Measurements from ENCODE around the gene TM9SF3. TPM values are rescaled to one million over a fixed set of nuclear protein-coding genes. Genes with fewer than 3 reads are reported as not detected.

Gene TM9SF3
- total RNA-seq, 1 experiment from 2014 or later, result 125 TPM

GRCh38 chr10:96608805-96609204 is 22.0 kb upstream of the TM9SF3 start:
- H3K27me3 ChIP-seq (replicated peaks; ENCODE audit: insufficient read depth, low read depth, low read length, poor library complexity), result no peaks in the 10 kb centered on the region
- POLR2A ChIA-PET (ENCODE audit: low non-redundant PET), result no interaction called here
- no peaks in the 10 kb centered on the region for H3K4me1 ChIP-seq (ENCODE audit: insufficient read depth, low read length, poor library complexity, severe bottlenecking)
- intact Hi-C loops (cut with micrococcal nuclease; ENCODE audit: unreplicated experiment), result no loop called here
- no TSS peak for BruUV-seq (replicated peaks)
- no peak for DNase-seq (ENCODE audit: low spot score)
- H3K36me3 ChIP-seq (ENCODE audit: insufficient read depth, low read length, poor library complexity, severe bottlenecking), result no peaks in the 10 kb centered on the region
- no peak overlapping the region for H3K27ac ChIP-seq (ENCODE audit: low read depth, low read length, poor library complexity, severe bottlenecking)
- H3K4me3 ChIP-seq (ENCODE audit: low read depth, low read length, poor library complexity, severe bottlenecking), result no peak overlapping the region
- CTCF ChIA-PET, result no interaction called here
- TF ChIP-seq CTCF (conservative IDR thresholded peaks at IDR 0.05; ENCODE audit: low read depth, low read length) (no peak), EZH2 (IDR thresholded peaks at IDR 0.05; ENCODE audit: borderline replicate concordance, low read depth, low read length, poor library complexity, severe bottlenecking) (no peak)
- no peaks in the 10 kb centered on the region for H3K9me3 ChIP-seq (ENCODE audit: low read depth, low read length, poor library complexity, severe bottlenecking)

- Histone ChIP-seq H3K27me3 (replicated peaks; ENCODE audit: insufficient read depth, low read depth, low read length, poor library complexity) (no peaks in the 10 kb centered on the region), H3K36me3 (ENCODE audit: insufficient read depth, low read length, poor library complexity, severe bottlenecking) (no peaks in the 10 kb centered on the region), H3K4me1 (ENCODE audit: insufficient read depth, low read length, poor library complexity, severe bottlenecking) (no peaks in the 10 kb centered on the region), H3K9me3 (ENCODE audit: low read depth, low read length, poor library complexity, severe bottlenecking) (no peaks in the 10 kb centered on the region), H3K4me3 (ENCODE audit: low read depth, low read length, poor library complexity, severe bottlenecking) (no peak overlapping the region), H3K27ac (ENCODE audit: low read depth, low read length, poor library complexity, severe bottlenecking) (no peak overlapping the region)
- DNase-seq (ENCODE audit: low spot score), result no peak
- intact Hi-C loops (cut with micrococcal nuclease; ENCODE audit: unreplicated experiment), result no loop called here
- BruUV-seq (replicated peaks), result no TSS peak
- ChIA-PET POLR2A (ENCODE audit: low non-redundant PET) (no interaction called here), CTCF (no interaction called here)
- TF ChIP-seq CTCF (conservative IDR thresholded peaks at IDR 0.05; ENCODE audit: low read depth, low read length) (no peak), EZH2 (IDR thresholded peaks at IDR 0.05; ENCODE audit: borderline replicate concordance, low read depth, low read length, poor library complexity, severe bottlenecking) (no peak)
Observed at GRCh38 chr10:96608262-96608661, 21.4 kb upstream of the TM9SF3 start.

- ChIA-PET CTCF (no interaction called here), POLR2A (ENCODE audit: low non-redundant PET) (no interaction called here)
- H3K4me3 ChIP-seq (ENCODE audit: low read depth, low read length, poor library complexity, severe bottlenecking), result no peak overlapping the region
- H3K27me3 ChIP-seq (replicated peaks; ENCODE audit: insufficient read depth, low read depth, low read length, poor library complexity), result no peaks in the 10 kb centered on the region
- no peak overlapping the region for H3K27ac ChIP-seq (ENCODE audit: low read depth, low read length, poor library complexity, severe bottlenecking)
- TF ChIP-seq EZH2 (IDR thresholded peaks at IDR 0.05; ENCODE audit: borderline replicate concordance, low read depth, low read length, poor library complexity, severe bottlenecking), result no peak
- TF ChIP-seq CTCF (conservative IDR thresholded peaks at IDR 0.05; ENCODE audit: low read depth, low read length), result no peak
- H3K9me3 ChIP-seq (ENCODE audit: low read depth, low read length, poor library complexity, severe bottlenecking), result no peaks in the 10 kb centered on the region
- no peaks in the 10 kb centered on the region for H3K4me1 ChIP-seq (ENCODE audit: insufficient read depth, low read length, poor library complexity, severe bottlenecking)
- H3K36me3 ChIP-seq (ENCODE audit: insufficient read depth, low read length, poor library complexity, severe bottlenecking), result no peaks in the 10 kb centered on the region
- BruUV-seq (replicated peaks), result no TSS peak
- DNase-seq (ENCODE audit: low spot score), result no peak
- intact Hi-C loops (cut with micrococcal nuclease; ENCODE audit: unreplicated experiment), result no loop called here
Observed at GRCh38 chr10:96606946-96607345, 20.1 kb upstream of the TM9SF3 start.

Measured in A673 (cell line).